Germinal center (tissue), 1 donor: Measurements from ENCODE around the gene TRAF1.
"Not testable (repeated sequence)": the region's sequence is repeated elsewhere in the genome, so short reads cannot be mapped to it uniquely, and the experiment has no call there.

Source experiments
- DNase-seq: peaks from one replicate; pipeline ENCODE4 v3.0.0; 2012; ENCODE audit warnings: mixed read lengths, low spot score

Gene TRAF1, protein sequence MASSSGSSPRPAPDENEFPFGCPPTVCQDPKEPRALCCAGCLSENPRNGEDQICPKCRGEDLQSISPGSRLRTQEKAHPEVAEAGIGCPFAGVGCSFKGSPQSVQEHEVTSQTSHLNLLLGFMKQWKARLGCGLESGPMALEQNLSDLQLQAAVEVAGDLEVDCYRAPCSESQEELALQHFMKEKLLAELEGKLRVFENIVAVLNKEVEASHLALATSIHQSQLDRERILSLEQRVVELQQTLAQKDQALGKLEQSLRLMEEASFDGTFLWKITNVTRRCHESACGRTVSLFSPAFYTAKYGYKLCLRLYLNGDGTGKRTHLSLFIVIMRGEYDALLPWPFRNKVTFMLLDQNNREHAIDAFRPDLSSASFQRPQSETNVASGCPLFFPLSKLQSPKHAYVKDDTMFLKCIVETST

DNA sequence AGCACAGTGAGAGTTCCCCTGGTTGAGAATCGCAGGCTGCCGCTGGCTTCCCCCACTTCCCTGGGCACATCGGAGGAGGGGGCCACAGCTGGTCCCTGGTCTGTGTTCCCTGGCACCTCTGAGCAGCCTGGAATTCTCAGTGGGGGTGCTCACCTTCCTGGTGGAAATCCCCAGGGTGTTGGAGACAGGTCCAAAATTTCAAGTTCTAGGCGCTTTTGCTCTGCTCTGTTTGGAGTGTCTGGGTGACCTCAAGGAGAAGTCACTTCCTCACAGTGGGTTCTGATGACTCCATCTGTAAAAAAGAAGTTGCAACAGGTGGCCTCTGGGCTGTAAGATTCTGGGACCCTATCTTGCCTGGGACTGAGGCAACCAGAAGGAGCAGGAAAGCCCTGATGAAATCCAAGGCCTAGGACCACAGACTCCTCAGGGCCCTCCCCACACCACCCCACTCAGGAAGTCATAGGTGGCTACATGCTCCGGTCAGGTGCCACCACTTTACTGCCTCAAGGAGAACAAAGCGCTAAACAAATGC lies at the start of gene TRAF1:
Gene TRAF1 (minus strand): TSS at position 400 of the 532 bp plus-strand sequence. CDS start 721 bp downstream, outside the sequence.
- DNase-seq = peak; percentile 51

- DNase-seq = no peak
These were observed 48.3 kb upstream of the TRAF1 start for GRCh38 chr9:120974921-120975320.

GRCh38 chr9:120974181-120974580 lies 47.6 kb upstream of the TRAF1 start:
- no peak for DNase-seq

DNA sequence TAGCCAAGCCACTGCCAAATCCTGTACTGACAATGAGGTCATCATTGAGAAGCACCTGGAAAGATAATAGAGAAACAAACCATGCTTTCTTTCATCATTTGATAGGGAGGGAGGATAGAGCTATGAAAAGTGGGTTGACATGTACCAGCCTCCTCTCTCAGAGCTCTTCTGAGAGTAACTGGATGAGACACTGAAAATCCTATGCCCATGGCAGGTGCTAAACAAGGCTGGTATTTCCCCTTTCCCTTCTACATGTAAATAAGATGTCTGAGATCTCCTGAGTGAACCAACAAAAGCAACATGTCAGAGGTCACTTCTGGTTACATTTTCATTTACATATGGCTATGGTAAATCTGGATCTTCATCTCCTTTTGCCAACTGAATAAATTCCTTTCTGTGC lies 45.3 kb upstream of the TRAF1 start:
- DNase-seq = peak; percentile 13

GRCh38 chr9:120971471-120971870 lies 44.9 kb upstream of the TRAF1 start:
- not testable (repeated sequence) for DNase-seq

DNA sequence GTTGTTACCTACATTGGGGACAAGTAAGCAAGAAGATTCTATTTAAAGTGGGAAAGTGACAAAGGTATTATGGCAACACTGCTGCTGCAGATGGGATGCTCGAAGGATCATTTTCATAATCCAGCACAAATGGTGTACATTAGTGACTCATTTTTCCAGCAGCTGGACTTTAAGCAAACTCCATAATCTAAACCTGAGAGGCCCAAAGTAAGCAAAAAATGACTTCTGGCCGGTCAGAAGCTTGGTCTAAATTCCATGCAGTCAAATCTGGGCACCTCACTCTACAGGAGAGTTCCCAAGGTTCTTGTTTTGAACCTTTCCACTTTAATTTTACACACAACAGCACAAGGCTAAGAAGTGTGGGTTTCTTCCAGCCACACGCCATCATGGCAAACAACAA lies 43.6 kb upstream of the TRAF1 start:
- no peak for DNase-seq

- DNase-seq = no peak
These were observed 39.4 kb upstream of the TRAF1 start for GRCh38 chr9:120966013-120966369.

- DNase-seq = no peak
These were observed 38.9 kb upstream of the TRAF1 start for GRCh38 chr9:120965344-120966012.

GRCh38 chr9:120961936-120962335 lies 35.3 kb upstream of the TRAF1 start:
- no peak for DNase-seq

GRCh38 chr9:120960001-120960400 lies 33.4 kb upstream of the TRAF1 start:
- no peak for DNase-seq

- no peak for DNase-seq
These were observed 30.3 kb upstream of the TRAF1 start for GRCh38 chr9:120956862-120957261.

GRCh38 chr9:120951960-120952618 lies 25.5 kb upstream of the TRAF1 start:
- DNase-seq = no peak

GRCh38 chr9:120950421-120951388 lies 24.1 kb upstream of the TRAF1 start:
- DNase-seq = no peak

- no peak for DNase-seq
These were observed 22.7 kb upstream of the TRAF1 start for GRCh38 chr9:120949290-120949689.

DNA sequence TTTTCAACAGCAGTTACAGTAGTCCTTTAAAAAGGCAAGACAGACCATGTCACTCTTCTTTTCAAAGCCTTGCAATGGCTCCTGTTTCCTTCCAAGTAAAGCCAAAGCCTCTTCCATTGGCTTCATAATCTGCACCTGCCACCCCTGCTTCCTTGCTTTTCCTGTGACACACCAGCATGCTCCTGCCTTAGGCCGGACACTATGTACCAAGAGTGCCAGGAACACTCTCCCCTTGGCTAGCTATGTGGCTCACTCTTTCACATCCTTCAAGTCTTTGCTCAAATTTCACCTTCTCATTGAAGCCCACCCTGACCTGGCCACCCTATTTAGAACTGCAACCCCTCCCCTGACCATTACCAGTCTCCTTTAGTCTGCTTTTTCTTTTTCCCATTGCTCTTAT lies 22.2 kb upstream of the TRAF1 start:
- DNase-seq = no peak

- no peak for DNase-seq
These were observed 20.6 kb upstream of the TRAF1 start for GRCh38 chr9:120947222-120947621.

DNA sequence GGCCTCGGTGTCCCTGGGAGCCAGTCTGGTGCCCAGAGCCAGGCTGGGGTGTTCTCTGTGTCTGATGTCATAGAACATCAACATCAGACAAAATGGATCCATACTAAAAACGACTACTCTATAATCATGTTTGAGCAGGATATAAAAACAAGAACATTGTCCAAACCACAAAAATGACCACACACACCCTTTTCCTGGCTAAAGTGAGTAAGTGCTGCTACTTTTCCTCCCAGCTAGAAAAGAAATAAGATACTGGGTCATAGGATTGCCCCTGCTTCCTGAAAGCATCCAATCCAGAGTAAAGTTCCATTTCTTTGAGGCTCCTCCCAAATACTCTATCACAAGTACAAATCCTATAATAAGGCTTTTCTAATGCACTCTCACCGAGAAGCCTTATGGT lies 19.7 kb upstream of the TRAF1 start:
- DNase-seq = no peak

DNA sequence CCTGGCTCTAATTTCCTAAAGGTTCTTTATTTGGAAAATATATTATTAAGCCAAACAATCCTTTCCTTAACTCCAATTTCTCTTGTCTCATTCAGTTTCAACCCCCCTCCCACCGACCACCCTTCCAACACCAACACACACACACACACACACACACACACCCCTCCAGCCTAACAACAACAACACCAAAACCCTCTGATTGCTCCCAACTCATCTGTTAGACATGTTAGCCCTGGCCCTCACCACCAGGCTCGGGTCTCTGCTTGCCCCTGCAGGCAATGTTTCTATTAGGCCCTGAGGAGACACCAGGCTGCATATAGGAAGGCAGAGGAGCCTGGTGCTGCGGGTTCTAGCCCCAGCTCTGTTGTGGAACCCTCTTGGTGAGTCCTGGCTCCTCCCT lies 18.4 kb upstream of the TRAF1 start:
- no peak for DNase-seq

- peak; percentile 85 for DNase-seq
These were observed 17.8 kb upstream of the TRAF1 start for GRCh38 chr9:120944434-120944843.

DNA sequence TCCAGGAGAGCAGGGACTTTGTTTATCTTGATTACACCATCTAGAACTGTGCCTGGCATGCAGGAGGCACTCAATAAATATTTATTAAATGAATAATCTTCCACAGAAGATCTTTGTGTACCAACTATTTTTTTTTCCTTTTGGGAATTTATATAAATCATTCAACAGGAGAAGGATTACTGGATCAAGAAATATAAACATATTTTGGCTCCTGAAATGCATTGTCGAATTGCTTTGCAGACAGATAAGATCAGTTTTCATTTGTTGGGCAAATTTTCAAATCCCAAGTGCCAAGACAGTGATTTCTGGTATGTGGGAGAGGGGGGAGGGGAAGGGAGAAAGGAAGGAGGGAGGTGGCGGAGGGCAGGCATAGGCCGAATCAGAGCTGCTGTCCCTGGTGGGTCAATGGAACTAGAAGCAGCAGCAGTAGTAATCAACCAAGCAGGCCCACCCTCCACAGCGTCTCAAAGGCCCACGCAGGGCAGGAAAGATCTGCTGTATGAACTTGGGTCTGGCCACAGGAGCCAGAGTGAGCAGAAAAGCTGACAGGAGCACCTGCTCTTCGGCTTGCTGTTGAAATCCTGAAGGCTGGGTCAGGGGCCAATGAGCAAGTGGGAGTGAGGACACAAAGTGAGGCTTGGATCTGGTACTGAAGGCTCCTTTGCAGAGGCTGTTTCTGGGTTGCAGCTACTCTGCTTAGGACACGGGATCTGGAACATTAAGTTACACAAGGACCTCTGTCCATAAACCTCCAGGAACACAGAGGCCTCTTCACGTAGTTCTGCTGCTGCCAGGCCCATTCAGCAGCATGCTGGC lies 15.8 kb upstream of the TRAF1 start:
- no peak for DNase-seq
